Transverse colon (tissue), 3 donors: ENCODE data around the gene RGS6.

ENCODE experiments used
- EP300 ChIP-seq: sonication (generic); formaldehyde crosslinking; IDR thresholded peaks from one replicate; pipeline ENCODE4 v1.6.1; 2017; ENCODE audit warnings: antibody characterized with exemption, low read depth
- POLR2AphosphoS5 ChIP-seq, 3 donors: sonication (generic); formaldehyde crosslinking; IDR thresholded peaks; one replicate each; pipeline ENCODE4 v1.6.1; 2016; ENCODE audit warnings: antibody characterized with exemption in 3 of 3

- no peak for TF ChIP-seq POLR2AphosphoS5 (IDR thresholded peaks at IDR 0.05)
- no peak for TF ChIP-seq EP300
Measured at GRCh38 chr14:72084935-72085334, 152.7 kb downstream of the RGS6 start.
